Measurements from ENCODE around the gene TRPC4. TPM values are rescaled to one million over a fixed set of nuclear protein-coding genes. Genes with fewer than 3 reads are reported as not detected.

TRPC4 gene
- total RNA-seq, 1 donor from 2014 or later, result 2.1 TPM

DNA sequence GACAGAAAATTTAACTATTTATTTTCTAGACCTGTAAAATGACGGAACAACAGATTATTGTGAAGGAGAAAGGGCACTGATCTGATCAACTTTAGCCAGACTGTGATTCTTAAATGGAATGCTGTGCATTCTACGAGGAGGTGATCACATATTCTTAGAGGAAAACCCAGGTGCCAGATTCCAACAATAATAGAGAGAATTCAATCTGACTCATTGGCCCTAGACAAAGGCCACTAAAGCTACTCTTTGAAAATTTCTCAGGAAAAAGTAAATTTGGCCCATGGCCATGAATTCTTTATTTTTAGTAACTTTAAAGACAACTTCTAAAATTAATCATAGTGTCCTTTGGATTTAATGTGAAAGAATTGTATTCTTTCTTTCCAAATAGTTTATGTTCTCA lies 212.4 kb downstream of the TRPC4 start:
- no peak for DNase-seq

DNA sequence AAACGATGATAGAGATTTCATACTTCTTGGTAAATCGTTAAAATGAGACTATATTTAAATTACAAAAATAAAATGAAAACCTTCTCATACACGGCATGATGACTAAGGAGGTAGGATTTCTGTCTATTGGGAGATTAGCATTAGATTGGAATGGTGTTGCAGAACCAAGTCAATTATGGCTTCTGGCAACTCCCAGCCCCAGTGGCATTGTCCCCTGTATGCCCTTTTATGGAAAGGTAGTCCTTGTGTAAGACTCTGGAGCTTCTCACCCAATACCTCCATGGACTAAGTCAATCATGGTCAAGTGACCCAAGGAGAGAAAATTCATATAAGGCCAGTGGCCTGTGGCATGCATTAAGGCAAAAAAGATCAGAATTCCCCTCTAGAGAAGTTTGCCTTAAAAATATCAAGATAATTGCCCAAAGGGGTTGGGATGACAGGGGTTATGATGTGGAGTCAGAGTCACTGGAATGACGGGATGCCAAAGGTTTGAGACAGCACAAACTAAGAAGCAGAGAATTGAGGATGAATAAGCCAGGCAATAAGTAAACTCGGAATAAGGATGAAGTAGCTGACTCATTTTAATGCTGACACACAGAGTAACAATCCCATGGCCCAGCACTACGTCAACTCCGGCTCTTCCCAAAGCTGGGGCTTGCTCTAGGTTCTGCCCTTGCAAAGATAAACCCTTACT lies 213.2 kb downstream of the TRPC4 start:
- no peak for DNase-seq

DNA sequence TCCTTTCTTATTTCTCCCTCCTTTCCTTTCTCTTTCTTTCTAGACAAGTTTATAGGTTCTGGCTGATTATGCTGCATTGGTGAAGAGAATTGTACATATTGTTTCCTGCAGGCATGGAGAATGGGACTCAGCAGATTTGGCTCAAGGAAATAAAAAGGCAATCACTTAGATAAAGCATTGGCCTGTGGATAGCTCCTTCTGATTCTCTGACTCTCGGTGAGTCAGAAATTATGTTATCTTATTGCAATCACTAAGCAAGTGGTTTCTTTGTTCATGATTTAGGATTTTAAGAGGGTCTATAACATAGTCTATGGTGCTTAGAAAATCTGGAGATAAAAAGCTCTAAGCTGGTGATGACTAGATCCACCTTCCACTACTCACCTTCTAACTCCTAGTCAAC lies 217.0 kb downstream of the TRPC4 start:
- no peak for DNase-seq

DNA sequence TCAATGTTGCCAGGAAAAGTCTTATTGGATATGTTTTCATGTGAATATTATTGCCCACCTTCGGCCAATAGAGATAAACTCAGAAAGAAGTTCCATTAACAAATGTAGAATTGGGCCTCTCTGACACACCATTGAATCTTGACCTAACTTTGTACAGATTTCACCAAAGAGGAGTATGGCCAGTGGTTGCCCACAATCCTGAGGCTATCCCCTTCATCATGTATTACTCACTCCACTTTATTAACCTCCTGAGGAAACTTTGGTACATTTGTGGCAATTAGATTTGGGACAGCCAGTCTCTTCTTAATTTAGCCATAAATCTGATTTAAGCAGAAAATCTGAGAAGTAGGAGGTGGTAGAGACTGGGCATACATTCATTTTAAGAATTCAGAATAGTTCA lies 217.7 kb downstream of the TRPC4 start:
- no peak for DNase-seq

DNA sequence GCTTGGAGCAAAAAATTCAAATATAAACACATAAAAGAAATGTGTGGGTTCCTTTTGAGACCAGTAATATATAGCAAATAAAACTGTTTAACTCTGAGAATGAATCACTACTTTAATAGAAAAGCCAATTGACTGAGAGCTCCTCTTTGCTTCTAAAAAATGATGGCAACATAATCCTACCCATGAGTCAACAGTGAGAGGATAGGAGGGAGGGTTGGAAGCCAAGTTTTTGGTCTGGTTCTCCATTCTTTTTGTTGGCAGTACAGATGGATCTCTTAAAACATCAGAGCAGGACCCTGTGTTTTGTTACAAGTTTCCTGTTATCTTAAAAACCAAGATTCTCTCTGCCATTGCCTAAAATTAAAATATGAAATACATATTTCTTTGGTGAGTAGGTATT lies 221.0 kb downstream of the TRPC4 start:
- DNase-seq, result no peak

DNA sequence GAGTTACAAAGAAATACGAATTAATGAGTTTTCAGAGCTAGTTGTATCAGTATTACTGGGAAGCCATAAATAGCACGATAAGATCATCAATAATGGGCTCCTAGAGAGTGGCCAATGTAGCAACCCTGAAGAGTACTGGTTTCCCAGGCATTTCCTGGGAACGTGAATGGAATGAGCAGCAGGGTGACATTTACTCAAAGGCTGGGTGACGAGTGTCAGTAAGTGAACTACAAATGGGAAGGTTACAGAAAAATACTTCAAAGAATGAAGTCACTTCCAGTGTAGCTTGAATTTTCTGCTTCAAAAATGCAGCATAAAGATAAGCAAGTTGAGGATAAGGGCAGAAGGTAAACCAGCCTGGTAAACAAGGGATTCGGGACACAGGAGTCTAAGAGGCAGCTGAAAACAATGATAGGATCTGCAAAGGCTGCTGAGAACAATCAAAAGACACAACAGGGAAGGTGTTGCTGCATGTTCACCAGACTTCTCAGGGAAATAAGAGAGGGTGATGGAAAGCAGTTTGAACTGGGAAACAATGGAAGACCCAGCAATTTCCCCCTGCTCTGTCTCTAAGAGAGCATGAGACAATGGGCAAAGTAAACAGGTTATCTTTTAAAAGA lies 222.4 kb downstream of the TRPC4 start:
- no peak for DNase-seq

DNA sequence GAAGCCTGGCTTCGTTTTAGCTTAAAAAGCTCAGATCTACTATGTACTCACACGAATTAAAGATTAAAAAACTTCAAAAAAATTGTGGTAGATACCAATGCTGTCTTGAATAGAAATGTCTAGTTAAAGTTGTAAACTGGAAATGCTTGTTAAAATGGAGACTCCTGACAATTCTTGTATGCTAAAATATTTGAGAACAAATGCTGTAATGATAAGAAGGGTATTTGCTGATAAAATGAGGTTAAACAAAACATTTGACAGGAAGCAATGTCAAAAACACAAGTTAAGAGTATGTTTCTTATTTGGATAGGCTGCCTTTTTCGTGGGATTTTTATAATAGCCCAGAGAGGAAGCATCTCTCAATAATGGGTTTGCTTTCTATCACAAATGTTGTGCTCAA lies 223.0 kb downstream of the TRPC4 start:
- DNase-seq, result no peak

DNA sequence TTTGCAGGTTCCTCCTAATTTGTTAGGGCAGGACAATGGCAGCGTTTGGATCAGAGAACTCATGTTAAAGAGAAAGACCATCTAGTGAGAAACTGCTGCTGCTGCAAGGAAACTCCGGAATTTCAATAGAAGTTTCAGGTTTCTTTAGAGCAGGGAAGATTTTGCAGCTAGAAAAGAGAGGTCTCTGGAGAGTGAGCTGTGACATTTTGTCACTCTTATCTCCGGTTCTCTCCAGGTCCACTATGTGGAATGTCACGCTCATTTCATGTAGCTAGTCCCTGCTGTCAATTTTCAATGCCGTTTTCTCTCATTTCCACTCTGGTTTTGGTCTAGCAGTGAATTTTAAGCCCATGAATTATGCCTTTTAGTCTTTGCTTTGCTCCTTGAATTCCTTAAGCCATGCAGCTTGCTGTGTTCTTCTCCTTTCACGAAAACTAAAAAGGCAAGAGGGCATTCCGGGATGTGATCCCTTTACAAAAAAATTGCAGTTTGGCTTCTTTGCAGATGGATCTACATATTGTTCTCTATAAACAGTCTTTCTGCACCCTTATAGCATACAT lies 224.3 kb downstream of the TRPC4 start:
- DNase-seq, result no peak

DNA sequence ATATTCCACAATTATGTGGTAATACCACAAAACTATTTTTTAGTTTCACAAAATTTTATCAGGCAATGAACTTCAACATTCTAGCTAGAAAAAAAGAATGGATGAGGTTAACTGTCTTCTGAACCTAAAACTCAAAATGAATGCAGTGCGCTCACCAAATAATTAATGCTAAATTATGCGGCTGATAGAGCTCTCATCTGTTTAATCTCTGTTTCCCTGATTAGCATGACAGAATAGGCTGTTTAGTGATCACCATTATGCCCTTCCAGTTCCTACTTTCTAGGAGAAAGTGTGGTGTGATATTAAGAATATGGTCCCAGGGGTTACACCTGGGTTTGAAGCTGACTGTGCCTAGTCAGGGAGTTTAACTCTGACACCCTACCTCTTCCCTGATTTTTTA lies 228.2 kb downstream of the TRPC4 start:
- DNase-seq, result no peak

DNA sequence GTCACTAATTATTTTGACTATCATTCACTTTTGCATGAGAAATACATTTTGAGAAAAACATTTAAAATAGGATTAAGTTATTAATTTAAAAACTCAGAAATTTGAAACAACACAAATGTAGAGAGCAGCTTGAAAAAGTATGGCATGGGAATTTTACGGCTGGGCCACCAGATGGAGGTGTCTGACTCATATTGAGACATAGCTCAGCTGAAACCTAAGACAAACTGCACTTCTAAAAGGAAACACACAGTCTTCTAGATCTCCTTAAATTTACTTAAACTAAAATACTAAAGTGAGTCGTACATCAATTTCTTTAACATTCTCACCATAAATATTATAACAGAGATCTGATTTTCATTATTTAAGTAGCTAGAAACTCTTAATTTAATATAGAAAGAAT lies 229.1 kb downstream of the TRPC4 start:
- DNase-seq, result peak; percentile 41

DNA sequence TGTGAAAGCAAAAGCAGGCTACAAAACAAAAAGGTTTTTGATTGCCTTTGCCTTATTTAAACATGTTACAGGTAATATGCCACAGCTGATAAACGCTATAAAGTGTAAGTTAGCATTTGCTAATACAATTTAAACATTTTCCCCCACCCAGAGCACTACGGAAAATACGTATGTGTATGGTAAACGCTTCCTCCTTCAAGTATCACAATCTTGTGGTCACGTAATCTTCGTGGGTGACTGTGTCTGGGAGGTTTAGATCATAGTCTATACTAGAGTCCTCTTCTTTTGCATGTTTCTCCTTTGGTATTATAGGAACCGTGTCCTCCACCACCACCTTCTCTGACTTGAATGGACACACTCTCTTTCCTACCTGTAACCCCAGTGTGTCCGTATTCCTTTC lies 232.9 kb downstream of the TRPC4 start:
- DNase-seq, result no peak

DNA sequence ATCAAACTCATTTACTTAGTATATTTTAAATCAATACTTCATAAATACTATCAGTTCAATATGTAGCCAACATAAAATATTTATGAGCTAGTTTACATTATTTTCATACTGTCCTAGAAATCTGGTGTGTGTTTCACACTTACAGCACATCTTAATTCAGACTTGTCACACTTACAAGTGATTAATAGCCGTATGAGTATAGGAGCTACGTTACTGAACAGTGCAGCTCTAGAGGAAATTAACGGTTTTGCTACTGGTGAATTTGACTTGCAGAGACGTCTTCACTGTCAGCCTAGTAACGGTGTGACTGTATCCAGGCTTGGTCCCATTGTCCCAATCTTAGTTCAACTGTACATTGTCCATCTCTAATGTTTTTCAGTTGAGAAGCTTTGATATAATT lies 237.3 kb downstream of the TRPC4 start:
- no peak for DNase-seq

DNA sequence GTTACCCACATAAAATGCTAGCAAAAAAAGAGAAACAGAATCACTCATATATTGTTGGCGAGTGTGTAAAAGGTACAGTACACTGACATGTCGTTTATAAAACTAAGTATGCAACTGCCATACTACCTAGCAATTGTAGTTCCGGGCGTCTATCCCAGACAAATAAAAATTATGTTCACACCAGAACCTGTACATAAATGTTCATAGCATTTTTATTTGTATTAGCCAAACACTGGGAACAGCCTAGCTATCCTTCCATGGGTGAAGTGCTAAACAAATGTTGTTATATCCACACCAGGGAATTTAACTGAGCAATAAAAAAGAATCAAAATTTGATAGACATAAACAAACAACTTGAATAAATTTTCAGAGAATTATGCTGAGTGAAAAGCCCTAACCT lies 242.1 kb downstream of the TRPC4 start:
- DNase-seq, result no peak

DNA sequence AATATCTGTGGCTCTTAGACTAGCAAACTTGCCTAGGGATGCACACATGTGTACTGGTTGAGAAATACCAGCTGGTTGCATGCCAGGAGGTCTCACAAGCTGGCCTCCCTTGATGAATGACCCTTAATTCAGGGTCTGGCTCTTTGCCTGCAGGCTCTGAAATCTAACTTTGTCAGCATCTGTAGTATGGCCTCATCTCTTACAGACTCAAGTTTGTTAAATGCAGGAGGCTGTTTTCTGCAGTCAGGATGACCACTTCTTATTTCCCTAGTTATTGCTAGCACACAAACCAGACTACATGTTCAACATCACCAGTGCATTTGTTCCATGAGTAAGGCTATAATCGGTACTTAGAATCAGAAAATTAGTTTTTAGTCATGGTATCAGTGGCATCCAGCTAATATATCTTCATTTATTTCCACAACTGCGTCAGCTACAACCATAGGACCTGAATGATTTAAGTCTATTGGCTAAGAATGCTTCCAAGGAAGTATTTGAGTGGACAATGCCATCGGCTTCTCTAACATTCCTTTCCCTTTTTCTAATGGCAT lies 247.7 kb downstream of the TRPC4 start:
- DNase-seq, result no peak

DNA sequence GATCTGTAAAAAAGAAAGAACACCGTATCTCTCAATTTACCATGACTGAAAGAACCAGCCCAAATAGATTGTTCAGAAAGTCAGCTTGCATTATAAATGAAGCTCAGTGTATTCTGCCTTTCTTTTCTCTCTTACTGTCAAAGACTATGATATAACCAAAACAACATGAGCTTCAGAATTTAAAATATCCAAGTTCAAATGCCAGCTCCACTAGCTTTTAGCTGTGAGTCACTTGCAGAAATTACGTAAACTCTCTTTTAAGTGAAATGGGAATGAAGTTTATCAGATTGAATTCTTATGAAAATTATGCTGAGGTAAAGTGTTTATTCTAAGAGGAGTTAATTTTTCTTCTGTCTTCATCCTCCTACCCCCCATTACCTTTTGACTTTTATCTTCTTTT lies 251.0 kb downstream of the TRPC4 start:
- no peak for DNase-seq

DNA sequence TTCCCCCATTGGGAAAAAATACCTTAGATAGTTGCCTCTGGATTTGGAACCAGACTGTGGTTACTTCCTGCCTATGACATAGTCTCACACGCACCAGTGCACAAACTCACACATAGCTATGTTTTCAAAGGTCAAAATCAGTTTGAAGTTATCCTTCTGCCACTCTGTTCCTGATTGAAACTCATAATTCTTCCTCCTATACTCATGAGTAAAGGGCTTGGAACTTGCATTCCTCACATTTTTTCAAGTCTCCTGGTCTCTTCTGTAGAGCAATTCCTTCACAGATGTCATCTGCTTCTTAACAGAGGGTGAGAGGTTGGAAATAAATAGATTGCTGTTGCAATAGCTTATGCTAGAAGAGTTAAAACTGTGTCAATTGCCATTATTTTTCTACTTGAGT lies 252.4 kb downstream of the TRPC4 start:
- no peak for DNase-seq

DNA sequence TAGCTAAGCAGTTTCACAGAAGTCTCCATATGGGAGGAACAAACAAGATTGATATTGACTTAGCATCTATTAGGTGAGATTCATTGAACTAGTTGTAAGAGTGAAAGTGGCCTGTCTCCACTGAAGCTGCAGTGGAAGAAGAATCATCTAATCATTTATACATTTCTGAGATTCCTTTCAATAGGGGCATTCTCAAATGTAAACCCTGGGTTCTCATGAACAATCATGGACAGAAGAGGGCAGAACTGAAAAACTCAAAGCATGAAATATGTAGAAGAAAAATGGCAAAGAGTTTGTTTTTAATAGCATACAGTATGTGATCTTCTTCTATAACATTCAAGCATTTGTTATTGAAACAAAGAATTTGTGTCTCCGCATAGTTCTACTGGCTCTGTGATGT lies 253.4 kb downstream of the TRPC4 start:
- DNase-seq, result no peak

DNA sequence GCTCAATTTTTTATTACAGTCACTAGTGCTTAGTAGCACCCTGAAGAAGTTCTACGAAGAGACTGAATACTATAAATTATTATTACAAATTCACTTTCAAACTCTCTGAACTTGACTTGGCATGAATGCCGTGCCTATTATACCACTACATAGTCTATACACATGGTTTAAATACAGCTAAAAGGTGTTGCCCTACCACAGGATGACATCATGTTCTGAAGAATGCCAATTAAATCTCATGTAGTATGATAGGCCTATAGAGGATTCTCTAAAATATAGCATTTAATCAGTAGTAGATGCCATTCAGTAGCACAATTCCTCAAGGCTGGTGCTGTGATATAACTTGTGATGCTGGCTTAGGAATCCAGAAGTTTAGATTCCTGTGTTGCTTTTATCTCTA lies 254.3 kb downstream of the TRPC4 start:
- DNase-seq, result no peak

DNA sequence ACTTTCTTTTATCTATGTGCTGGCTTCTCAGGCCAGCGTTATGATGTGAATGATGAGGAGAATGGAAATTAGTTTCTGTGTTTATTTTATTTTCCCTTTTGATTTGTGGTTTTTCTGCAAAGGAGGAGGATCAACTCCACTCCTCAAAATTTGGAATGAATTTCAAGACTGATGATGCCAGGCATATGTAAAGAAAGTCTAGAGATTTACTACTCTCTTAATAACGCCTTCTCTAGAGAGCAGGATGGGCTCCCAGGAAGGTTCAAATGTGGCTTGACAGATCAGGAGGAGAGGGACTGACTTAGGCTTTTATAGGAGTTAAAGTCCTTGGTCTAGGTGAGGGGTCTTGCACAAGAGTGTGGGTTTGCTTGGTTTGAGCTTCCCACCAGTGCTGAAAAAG lies 255.9 kb downstream of the TRPC4 start:
- DNase-seq, result no peak

DNA sequence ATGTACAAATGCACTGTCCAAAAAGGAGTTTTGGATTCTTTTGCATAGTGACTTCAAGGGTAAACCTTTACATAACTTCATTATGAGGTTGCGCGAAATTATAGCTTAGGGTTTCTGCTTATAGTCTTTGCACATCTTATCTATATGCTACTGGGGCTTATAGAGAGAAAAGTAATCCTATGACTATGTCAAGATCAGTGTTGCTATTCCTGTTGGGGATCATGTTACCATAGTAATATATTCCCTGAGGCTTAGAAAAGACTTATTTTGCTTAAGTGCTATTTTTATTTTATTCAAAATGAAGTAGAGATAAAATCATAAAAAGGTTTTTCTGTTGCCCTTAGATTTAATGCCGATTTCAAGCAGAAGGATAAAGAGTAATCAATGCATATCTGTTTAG lies 256.3 kb downstream of the TRPC4 start:
- no peak for DNase-seq

DNA sequence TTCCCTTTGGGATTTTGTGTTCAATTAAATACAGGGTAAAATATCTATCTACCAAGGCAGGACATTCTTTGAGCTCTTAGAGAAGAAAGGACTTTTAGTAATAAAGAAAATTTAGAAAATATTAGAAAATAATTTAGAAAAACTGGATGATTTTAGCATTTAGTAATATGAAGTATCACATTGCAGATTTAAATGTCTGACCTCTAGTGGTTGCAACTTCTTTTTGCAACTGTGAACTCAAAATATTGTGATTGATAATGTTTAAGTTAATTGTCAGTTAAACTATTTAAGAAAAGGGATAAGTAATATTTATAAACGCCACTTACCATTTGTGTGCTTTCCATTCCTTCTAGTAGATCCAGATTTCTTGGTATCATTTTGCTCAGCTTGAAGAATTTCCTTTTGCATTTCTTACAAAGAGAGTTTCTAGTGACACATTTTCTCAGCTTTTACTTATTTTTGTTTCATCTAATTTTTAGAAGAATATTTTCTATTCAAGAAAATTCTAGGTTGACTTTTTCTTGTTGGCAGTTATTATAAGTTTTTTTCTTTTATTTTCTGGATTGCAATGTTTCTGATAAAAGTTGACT lies 260.7 kb downstream of the TRPC4 start:
- no peak for DNase-seq

DNA sequence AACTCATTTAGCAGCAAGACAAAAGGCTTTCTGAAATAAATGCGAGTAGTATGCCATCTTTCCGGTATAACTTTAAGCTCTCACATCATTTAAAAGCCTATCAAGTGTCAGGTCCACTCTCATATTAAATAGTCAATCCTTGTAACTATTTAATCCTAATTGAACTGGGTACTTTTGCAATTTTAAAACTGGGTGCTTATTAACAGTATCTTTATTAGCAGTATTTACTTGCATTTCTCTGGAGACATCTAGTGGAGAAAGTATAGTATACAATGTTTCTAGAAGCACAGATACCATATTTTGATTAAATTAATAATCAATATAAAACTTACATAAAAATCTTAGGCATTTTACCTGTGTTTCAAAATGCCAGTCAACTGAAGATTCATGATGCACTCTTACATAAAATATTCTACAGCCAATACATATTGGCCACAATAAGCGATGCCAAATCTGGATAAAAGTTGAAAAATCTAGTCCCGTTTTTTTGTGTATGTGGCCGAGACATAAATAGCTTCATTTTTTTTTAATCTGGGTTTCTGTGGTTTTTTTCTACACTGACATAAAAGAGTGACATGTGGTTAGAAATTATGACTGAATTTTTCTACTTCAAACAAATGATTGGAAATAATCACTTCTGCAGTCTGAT lies 266.7 kb downstream of the TRPC4 start:
- DNase-seq, result peak; percentile 55
